Esophagus squamous epithelium (tissue), 5 donors: ENCODE measurements around the gene COG2. TPM values are rescaled to one million over a fixed set of nuclear protein-coding genes. Genes with fewer than 3 reads are reported as not detected.

Experiments
- DNase-seq: peaks from one replicate; lab custom pipeline; 2025; lab: John Stamatoyannopoulos, UW
- H3K27ac ChIP-seq, 4 donors: fragments of 200-600 bp; sonication (generic); one replicate each; pipeline ENCODE4 v1.5.1; 2016 to 2019; ENCODE audit warnings: mild to moderate bottlenecking in 1 of 4
- H3K27me3 ChIP-seq, 4 donors: fragments of 200-600 bp; sonication (generic); 1 replicate in 3 of 4; 2 replicates in 1 of 4; pipeline versions ENCODE4 v1.5.1 to v1.6.0; 2017 to 2021; ENCODE audit warnings: antibody characterized with exemption in 1 of 4
- H3K36me3 ChIP-seq, 3 donors: fragments of 200-600 bp; sonication (generic); one replicate each; pipeline ENCODE4 v1.5.1; 2016 to 2019
- H3K4me1 ChIP-seq, 3 donors: fragments of 200-600 bp; sonication (generic); one replicate each; pipeline ENCODE4 v1.5.1; 2017 to 2019
- H3K4me3 ChIP-seq, 4 donors: fragments of 200-600 bp; sonication (generic); 1 replicate in 3 of 4; 2 replicates in 1 of 4; pipeline ENCODE4 v1.5.1; 2016 to 2019; ENCODE audit warnings: mild to moderate bottlenecking in 2 of 4, moderate library complexity in 1 of 4
- H3K9me3 ChIP-seq, 3 donors: fragments of 200-600 bp; sonication (generic); one replicate each; pipeline ENCODE4 v1.5.1; 2016 to 2019
- CTCF ChIP-seq, 6 experiments: fragments of 450-650 bp in 4 of 6; fragments of 200-600 bp in 2 of 6; sonication (generic) in 2 of 6; IDR thresholded peaks; one replicate each; pipeline ENCODE4 v1.5.1; 2016 to 2019; ENCODE audit warnings: antibody characterized with exemption in 6 of 6, mild to moderate bottlenecking in 4 of 6, moderate library complexity in 4 of 6
- POLR2A ChIP-seq, 4 donors: fragments of 450-650 bp; IDR thresholded peaks; one replicate each; pipeline ENCODE4 v1.6.1; 2017; ENCODE audit warnings: antibody characterized with exemption in 4 of 4, mild to moderate bottlenecking in 4 of 4, moderate library complexity in 3 of 4
- WGBS, 2 donors: methylation state at CpG; one replicate each; pipeline ENCODE4 v1.1.5; 2018; 5-methylcytosine and 5-hydroxymethylcytosine counted together
- intact Hi-C: fragments of 100-400 bp; cut with DNase I; formaldehyde crosslinking; loops from one replicate; pipeline ENCODE4 v1.15.0; 2022
- total RNA-seq, 4 donors: library from RNA; depleted of rRNA; stranded (reverse); fragments of >200 nt; gene quantifications; one replicate each; pipeline ENCODE4 v1.1.0, GENCODE V29; 2016
- donor health status: DM: yes; HTN: yes; CAD: no.

The COG2 gene
- total RNA-seq, 4 donors from 2014 or later, result 12.7 to 27.7 (median 18.5) TPM

DNA sequence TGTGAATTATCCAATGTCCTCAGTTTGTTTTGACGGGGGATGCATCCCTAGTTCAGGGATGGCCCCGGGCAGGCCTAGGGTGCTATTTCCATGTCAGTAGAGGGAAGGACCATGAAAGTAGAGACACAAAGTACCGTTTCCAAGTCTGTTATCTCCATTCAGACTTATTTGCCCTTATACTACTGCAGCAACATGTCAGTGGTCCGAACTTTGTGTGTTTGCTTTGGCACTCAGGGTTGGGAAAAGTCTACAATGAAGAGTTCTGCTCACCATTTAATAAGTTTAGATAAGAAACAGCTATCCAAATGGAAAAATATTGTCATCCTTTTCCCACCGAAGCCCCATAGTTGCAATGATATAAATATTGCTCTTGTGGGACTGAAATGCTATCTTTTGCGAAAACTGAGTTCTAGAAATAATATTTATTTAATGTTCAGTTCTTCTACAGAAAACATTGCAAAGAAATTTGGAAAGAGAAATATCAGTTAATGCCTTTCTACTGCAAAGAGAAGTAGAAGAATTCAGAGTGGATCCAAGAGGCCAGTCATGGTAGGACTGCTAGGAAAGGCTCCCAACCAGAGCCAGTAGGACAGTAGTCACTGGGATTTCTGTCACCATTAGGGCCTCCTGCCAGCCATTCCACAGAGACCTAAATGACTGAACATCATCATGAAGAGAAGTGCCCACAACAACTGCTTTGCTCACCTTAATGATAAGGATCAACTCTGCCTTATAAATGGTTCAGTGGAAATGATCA is 83.2 kb downstream of the COG2 start:
- TF ChIP-seq POLR2A (IDR thresholded peaks at IDR 0.05), result no peak
- no peak for TF ChIP-seq CTCF (IDR thresholded peaks at IDR 0.05)
- DNase-seq, result no peak
- Histone ChIP-seq H3K4me3 (no peak overlapping the region), H3K27me3 (no peaks in the 10 kb centered on the region), H3K36me3 (no peaks in the 10 kb centered on the region), H3K27ac (no peak overlapping the region), H3K9me3 (peaks cover 0 to 10% (median 8%) of the 10 kb centered on the region in 3 donors), H3K4me1 (no peaks in the 10 kb centered on the region)
- 68 to 70% methylated on average over 6 of the region's 6 CpGs for WGBS, 2 donors
- intact Hi-C loops, result no loop called here

DNA sequence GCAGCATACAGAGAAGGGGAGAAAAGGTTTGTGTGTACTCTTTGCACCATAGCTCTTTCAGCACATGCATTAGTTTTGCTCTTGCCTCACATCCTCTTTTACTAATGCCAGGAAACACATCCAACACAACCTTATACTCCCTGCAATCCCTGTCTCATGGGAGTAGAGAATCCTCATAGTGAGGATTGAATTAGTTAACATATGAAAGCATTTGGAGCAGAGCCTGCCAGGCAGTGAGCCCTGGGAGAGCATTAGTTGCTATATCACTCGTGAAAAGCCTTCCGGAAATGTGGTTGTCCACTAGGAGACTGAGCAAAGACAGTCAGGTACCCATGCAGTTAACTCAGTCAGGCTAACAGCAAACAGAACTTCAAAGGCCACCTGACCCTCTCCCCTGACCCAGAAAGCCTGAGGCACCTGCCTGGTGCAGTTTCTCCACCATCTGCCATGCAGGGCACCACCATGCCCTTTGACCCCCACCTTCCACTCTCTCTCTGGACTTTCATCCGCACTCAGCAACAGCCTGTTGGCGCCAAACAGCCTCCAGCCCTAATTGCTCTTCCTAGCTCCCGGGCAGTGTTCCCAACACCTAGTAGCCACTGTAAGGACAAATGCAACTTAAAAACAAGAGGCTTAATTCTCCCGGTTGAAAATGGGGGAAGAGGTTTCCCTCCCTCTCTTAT is 86.6 kb downstream of the COG2 start:
- Histone ChIP-seq H3K27ac (no peak overlapping the region), H3K4me3 (no peak overlapping the region), H3K36me3 (no peaks in the 10 kb centered on the region), H3K9me3 (no peaks in the 10 kb centered on the region), H3K4me1 (no peaks in the 10 kb centered on the region), H3K27me3 (no peaks in the 10 kb centered on the region)
- no peak for TF ChIP-seq CTCF (IDR thresholded peaks at IDR 0.05)
- TF ChIP-seq POLR2A (IDR thresholded peaks at IDR 0.05), result no peak
- 62 to 66% methylated on average over 5 to 6 of the region's 6 CpGs for WGBS, 2 donors
- DNase-seq, result no peak
- intact Hi-C loops, result no loop called here

GRCh38 chr1:230730977-230731376 is 88.7 kb downstream of the COG2 start:
- no peaks in the 10 kb centered on the region for H3K36me3 ChIP-seq
- 13 to 33% methylated on average over 5 of the region's 5 CpGs for WGBS, 2 donors
- intact Hi-C loops, result no loop called here
- DNase-seq, result no peak
- no peak overlapping the region for H3K4me3 ChIP-seq
- no peak for TF ChIP-seq POLR2A (IDR thresholded peaks at IDR 0.05)
- TF ChIP-seq CTCF (IDR thresholded peaks at IDR 0.05), result no peak
- H3K27ac ChIP-seq, result no peak overlapping the region
- no peaks in the 10 kb centered on the region for H3K27me3 ChIP-seq
- H3K4me1 ChIP-seq, result no peaks in the 10 kb centered on the region
- no peaks in the 10 kb centered on the region for H3K9me3 ChIP-seq

GRCh38 chr1:230735447-230735846 is 93.2 kb downstream of the COG2 start:
- no peak for DNase-seq
- no peak for TF ChIP-seq CTCF (IDR thresholded peaks at IDR 0.05)
- TF ChIP-seq POLR2A (IDR thresholded peaks at IDR 0.05), result no peak
- WGBS, 2 donors, result 17 to 33% methylated on average over 2 of the region's 2 CpGs

GRCh38 chr1:230737622-230738262 is 95.5 kb downstream of the COG2 start:
- Histone ChIP-seq H3K4me3 (no peak overlapping the region), H3K27me3 (no peaks in the 10 kb centered on the region), H3K4me1 (no peaks in the 10 kb centered on the region), H3K27ac (no peak overlapping the region), H3K9me3 (peaks cover 0 to 3% (median 0%) of the 10 kb centered on the region in 3 donors), H3K36me3 (no peaks in the 10 kb centered on the region)
- TF ChIP-seq CTCF (IDR thresholded peaks at IDR 0.05) (no peak), POLR2A (IDR thresholded peaks at IDR 0.05) (no peak)
- intact Hi-C loops, result no loop called here
- DNase-seq, result no peak
- 88 to 92% methylated on average over 3 of the region's 3 CpGs for WGBS, 2 donors

More at GRCh38 chr1:230735447-230735846, 93.2 kb downstream of the COG2 start:
- Histone ChIP-seq H3K4me1 (no peaks in the 10 kb centered on the region), H3K36me3 (no peaks in the 10 kb centered on the region), H3K9me3 (peaks cover 0 to 3% (median 0%) of the 10 kb centered on the region in 3 donors), H3K27me3 (no peaks in the 10 kb centered on the region), H3K27ac (no peak overlapping the region), H3K4me3 (no peak overlapping the region)
- intact Hi-C loops, result no loop called here
